Right lobe of liver (tissue), 6 donors: Measurements from ENCODE around the gene CTNND2. TPM values are rescaled to one million over a fixed set of nuclear protein-coding genes. Genes with fewer than 3 reads are reported as not detected.
A peak's percentile ranks its signal among the peaks of the same experiment; 100 is the strongest.

ENCODE experiments used
- ATAC-seq, 4 donors: fragments of 200-7000 bp; cut with Tn5 transposase; one replicate each; pipeline ENCODE4 v1.9.1; 2020; ENCODE audit warnings: mild to moderate bottlenecking in 4 of 4, moderate library complexity in 4 of 4
- DNase-seq, 3 donors: peaks; one replicate each; pipeline ENCODE4 v3.0.0-alpha.2; 2020
- H3K27ac ChIP-seq, 3 donors: fragments of 200-600 bp; one replicate each; pipeline ENCODE4 v1.8.0; 2022
- H3K27me3 ChIP-seq, 2 donors: fragments of 200-600 bp; one replicate each; pipeline ENCODE4 v1.8.0; 2022
- H3K36me3 ChIP-seq, 4 donors: fragments of 200-600 bp; sonication (generic) in 1 of 4; one replicate each; pipeline versions ENCODE4 v1.5.1 to v1.8.0; 2017 to 2022; ENCODE audit warnings: control low read depth in 1 of 4
- H3K4me1 ChIP-seq, 4 donors: fragments of 200-600 bp; sonication (generic) in 1 of 4; one replicate each; pipeline versions ENCODE4 v1.5.1 to v1.8.0; 2017 to 2022; ENCODE audit warnings: control low read depth in 1 of 4
- H3K4me3 ChIP-seq, 3 donors: fragments of 200-600 bp; one replicate each; pipeline ENCODE4 v1.8.0; 2022
- H3K9me3 ChIP-seq, 4 donors: fragments of 200-600 bp; sonication (generic) in 1 of 4; one replicate each; pipeline versions ENCODE4 v1.5.1 to v1.8.0; 2017 to 2022; ENCODE audit warnings: control low read depth in 1 of 4
- POLR2A ChIP-seq: fragments of 450-650 bp; IDR thresholded peaks from one replicate; pipeline ENCODE4 v1.6.1; 2017; ENCODE audit warnings: antibody characterized with exemption, mild to moderate bottlenecking
- WGBS: methylation state at CpG from one replicate; pipeline ENCODE4 v1.1.6; 2018; ENCODE audit warnings: low coverage, low lambda C conversion rate; ENCODE audit not compliant: insufficient coverage; ENCODE audit errors: missing lambda C conversion rate; 5-methylcytosine and 5-hydroxymethylcytosine counted together
- intact Hi-C, 2 donors: fragments of 100-400 bp; cut with DNase I; formaldehyde crosslinking; loops; one replicate each; pipeline versions ENCODE4 v1.11.2 to v1.14.1; 2022
- total RNA-seq, 6 experiments: library from RNA; depleted of rRNA in 2 of 6; stranded (reverse); fragments of >200 nt in 2 of 6; fragmentation: NEBNext Ultra II Directional in 3 of 6; extraction: Animal tissue kit (Norgen Biotek cat#: 25700) in 3 of 6; gene quantifications; one replicate each; pipeline versions ENCODE4 v1.1.0 to v1.2.4, GENCODE V29; 2016 to 2023
- TF ChIP-seq, protein P1 (sequence below), 4 donors: fragments of 200-600 bp in 3 of 4; fragments of 450-650 bp in 1 of 4; IDR thresholded peaks; one replicate each; pipeline versions ENCODE4 v1.5.1 to v1.8.0; 2016 to 2022; ENCODE audit warnings: antibody characterized with exemption in 4 of 4, mild to moderate bottlenecking in 2 of 4
- donor health status: DM: no; HTN: yes; CAD: no.
- donor health status: DM: no; HTN: no; CAD: no.
- donor health status: DM: no; HTN: no; CAD: no.
- donor health status: DM: no; HTN: yes; CAD: no.
- donor health status: DM: no; HTN: yes; CAD: no.

The CTNND2 gene
- total RNA-seq, 6 experiments from 2014 or later = 0.06 to 1.5 (median 1.1) TPM

DNA sequence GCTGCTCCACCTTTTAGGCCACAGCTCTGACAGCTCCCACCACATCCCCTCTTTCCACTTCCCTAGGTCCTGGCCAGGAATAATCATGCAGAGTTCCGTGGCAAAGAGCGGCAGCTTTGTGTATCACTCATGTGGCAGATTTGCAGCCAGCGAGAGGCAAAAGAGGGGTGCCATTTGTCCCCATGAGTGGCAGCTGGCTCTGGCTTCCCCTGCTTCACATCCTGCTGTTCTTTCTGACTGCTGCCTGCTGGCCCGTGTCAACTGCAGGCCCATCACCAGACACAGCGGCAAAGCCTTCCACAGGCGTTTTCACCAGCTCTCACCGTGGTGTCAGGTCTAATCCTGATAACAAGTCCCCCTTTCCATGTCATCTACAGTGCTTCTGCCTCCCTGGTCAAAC, 712.6 kb downstream of the CTNND2 start:
- no peaks in the 10 kb centered on the region for H3K27me3 ChIP-seq
- intact Hi-C loops = no loop called here
- H3K27ac ChIP-seq = no peak overlapping the region
- H3K9me3 ChIP-seq = no peaks in the 10 kb centered on the region
- no peak overlapping the region for H3K4me3 ChIP-seq
- H3K4me1 ChIP-seq = no peaks in the 10 kb centered on the region
- H3K36me3 ChIP-seq = no peaks in the 10 kb centered on the region
- TF ChIP-seq POLR2A = no peak
- TF ChIP-seq, protein P1, sequence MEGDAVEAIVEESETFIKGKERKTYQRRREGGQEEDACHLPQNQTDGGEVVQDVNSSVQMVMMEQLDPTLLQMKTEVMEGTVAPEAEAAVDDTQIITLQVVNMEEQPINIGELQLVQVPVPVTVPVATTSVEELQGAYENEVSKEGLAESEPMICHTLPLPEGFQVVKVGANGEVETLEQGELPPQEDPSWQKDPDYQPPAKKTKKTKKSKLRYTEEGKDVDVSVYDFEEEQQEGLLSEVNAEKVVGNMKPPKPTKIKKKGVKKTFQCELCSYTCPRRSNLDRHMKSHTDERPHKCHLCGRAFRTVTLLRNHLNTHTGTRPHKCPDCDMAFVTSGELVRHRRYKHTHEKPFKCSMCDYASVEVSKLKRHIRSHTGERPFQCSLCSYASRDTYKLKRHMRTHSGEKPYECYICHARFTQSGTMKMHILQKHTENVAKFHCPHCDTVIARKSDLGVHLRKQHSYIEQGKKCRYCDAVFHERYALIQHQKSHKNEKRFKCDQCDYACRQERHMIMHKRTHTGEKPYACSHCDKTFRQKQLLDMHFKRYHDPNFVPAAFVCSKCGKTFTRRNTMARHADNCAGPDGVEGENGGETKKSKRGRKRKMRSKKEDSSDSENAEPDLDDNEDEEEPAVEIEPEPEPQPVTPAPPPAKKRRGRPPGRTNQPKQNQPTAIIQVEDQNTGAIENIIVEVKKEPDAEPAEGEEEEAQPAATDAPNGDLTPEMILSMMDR (IDR thresholded peaks at IDR 0.05) = no peak
- DNase-seq (no peak), ATAC-seq (no peak)
- WGBS = 64% methylated on average over 2 of the region's 7 CpGs

DNA sequence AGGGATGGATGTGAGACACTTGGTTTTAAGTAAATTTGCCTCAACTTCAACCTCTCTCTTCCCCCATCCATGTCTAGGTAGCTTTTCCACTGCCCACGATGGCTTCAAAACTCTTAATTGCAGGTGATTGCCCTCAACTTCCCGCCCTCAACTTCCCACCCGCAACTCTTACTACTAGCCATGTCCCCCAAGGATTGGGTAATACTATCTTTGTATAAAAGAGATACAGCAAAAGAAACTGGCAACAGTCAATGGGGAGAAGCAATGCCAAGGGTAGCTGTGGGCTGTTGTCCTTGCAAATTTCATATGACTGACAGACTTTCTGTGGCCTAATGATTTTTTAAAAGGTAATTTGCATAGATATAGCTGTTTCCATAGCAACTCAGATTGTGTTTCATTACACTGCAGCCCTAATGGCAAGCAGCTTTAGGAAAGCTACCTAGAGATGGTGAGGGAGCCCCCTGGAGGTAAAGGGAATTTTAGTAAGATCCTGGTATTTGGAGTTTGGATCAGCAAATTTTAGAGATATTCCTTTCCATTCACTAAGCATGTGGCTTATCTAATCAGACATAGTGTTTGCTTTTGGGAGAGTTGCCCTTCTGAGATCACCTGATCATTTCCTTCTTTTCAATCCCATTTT, 721.7 kb downstream of the CTNND2 start:
- Histone ChIP-seq H3K4me1 (no peaks in the 10 kb centered on the region), H3K36me3 (no peaks in the 10 kb centered on the region), H3K27ac (no peak overlapping the region), H3K27me3 (no peaks in the 10 kb centered on the region), H3K4me3 (no peak overlapping the region), H3K9me3 (no peaks in the 10 kb centered on the region)
- ATAC-seq = peak; percentile 62 to 78 (median 74)
- intact Hi-C loops = no loop called here
- DNase-seq = no peak
- 42% methylated on average over 3 of the region's 3 CpGs for WGBS
- no peak for TF ChIP-seq POLR2A
- TF ChIP-seq, protein P1 (IDR thresholded peaks at IDR 0.05) = peak; percentile 38 to 60 (median 53)

DNA sequence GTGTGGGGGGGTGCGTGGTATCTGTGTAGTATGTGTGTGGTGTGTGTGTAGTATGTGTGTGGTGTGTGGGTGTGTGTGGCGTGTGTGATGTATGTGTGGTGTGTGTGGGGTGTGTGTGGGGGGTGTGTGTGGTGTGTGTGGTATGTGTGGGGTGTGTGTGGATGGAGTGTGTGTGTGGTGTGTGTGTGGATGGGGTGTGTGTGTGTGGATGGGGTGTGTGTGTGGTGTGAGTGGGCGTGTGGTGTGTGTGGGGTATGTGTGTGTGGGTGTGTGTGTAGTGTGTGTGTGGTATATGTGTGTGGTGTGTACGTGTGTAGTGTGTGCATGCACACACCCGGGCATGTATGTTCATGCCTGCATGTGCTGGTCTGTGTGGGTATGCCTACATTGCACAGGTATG, 722.3 kb downstream of the CTNND2 start:
- no peaks in the 10 kb centered on the region for H3K27me3 ChIP-seq
- no peak overlapping the region for H3K4me3 ChIP-seq
- TF ChIP-seq POLR2A = no peak
- TF ChIP-seq, protein P1 (IDR thresholded peaks at IDR 0.05) = no peak
- no peaks in the 10 kb centered on the region for H3K36me3 ChIP-seq
- intact Hi-C loops = no loop called here
- no peaks in the 10 kb centered on the region for H3K4me1 ChIP-seq
- DNase-seq (no peak), ATAC-seq (no peak)
- H3K9me3 ChIP-seq = no peaks in the 10 kb centered on the region
- WGBS = 81% methylated on average over 5 of the region's 5 CpGs
- no peak overlapping the region for H3K27ac ChIP-seq

DNA sequence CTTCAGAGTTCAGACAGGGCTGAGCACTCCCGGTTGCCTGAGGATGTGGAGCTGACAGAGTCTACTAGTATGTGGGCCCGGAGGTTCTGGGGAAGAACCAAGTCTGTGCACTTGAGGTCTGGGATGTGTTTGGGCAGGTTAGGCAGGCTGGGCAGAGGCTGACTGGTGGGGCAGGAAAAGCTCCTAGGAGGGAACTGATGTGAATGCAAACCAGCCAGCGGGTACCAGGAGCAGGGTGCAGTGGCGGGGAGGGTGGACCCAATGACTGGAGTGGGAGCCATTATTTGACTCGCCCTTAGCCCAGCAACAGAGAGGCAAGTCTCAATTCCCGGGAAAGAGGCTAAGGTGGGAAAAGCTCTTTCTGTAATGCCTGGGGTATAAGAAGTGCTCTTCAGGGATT, 723.4 kb downstream of the CTNND2 start:
- ATAC-seq (no peak), DNase-seq (no peak)
- H3K4me1 ChIP-seq = no peaks in the 10 kb centered on the region
- H3K9me3 ChIP-seq = no peaks in the 10 kb centered on the region
- H3K4me3 ChIP-seq = no peak overlapping the region
- no peaks in the 10 kb centered on the region for H3K36me3 ChIP-seq
- no peak for TF ChIP-seq POLR2A
- TF ChIP-seq, protein P1 (IDR thresholded peaks at IDR 0.05) = no peak
- WGBS = 89% methylated on average over 4 of the region's 6 CpGs
- intact Hi-C loops = no loop called here
- H3K27ac ChIP-seq = no peak overlapping the region
- no peaks in the 10 kb centered on the region for H3K27me3 ChIP-seq
